ENCODE results near the gene F7.

GRCh38 chr13:113086991-113087922 is 18.3 kb upstream of the F7 start:
- TF ChIP-seq YY1 (IDR thresholded peaks at IDR 0.05; ENCODE audit: insufficient read depth, insufficient read length) (no peak), ZNF274 (IDR thresholded peaks at IDR 0.05; ENCODE audit: low read depth, low read length) (no peak), SUZ12 (IDR thresholded peaks at IDR 0.05; ENCODE audit: extremely low read depth, insufficient read depth, insufficient read length) (no peak)
